Neural progenitor cell (in vitro differentiated cells): ENCODE measurements around the gene LRRC75A. TPM values are rescaled to one million over a fixed set of nuclear protein-coding genes. Genes with fewer than 3 reads are reported as not detected.

Experiments used
- DNase-seq: peaks from one replicate; pipeline ENCODE4 v3.0.0-alpha.2; 2016; ENCODE audit warnings: low spot score
- H2AFZ ChIP-seq: fragments of 200-600 bp; sonication (generic); replicated peaks from 2 replicates; pipeline ENCODE4 v1.6.1; 2016; ENCODE audit warnings: antibody characterized with exemption
- H3F3A ChIP-seq: fragments of 200-600 bp; sonication (generic); 2 replicates; pipeline ENCODE4 v1.6.1; 2016; ENCODE audit warnings: antibody characterized with exemption, low read depth
- H3K27ac ChIP-seq: fragments of 200-600 bp; sonication (generic); 2 replicates; pipeline ENCODE4 v1.5.1; 2016; ENCODE audit warnings: mild to moderate bottlenecking
- H3K27me3 ChIP-seq: fragments of 200-600 bp; sonication (generic); 2 replicates; pipeline ENCODE4 v1.6.1; 2016; ENCODE audit warnings: mild to moderate bottlenecking, moderate library complexity
- H3K36me3 ChIP-seq: fragments of 200-600 bp; sonication (generic); 2 replicates; pipeline ENCODE4 v1.5.1; 2016
- H3K4me1 ChIP-seq: fragments of 200-600 bp; sonication (generic); 2 replicates; pipeline ENCODE4 v1.6.1; 2016; ENCODE audit warnings: mixed run types
- H3K4me2 ChIP-seq: fragments of 200-600 bp; sonication (generic); 2 replicates; pipeline ENCODE4 v1.6.1; 2016
- H3K4me3 ChIP-seq: fragments of 200-600 bp; sonication (generic); 2 replicates; pipeline ENCODE4 v1.5.1; 2016
- H3K79me2 ChIP-seq: fragments of 200-600 bp; sonication (generic); 2 replicates; pipeline ENCODE4 v1.6.1; 2016; ENCODE audit warnings: low read depth
- H3K9ac ChIP-seq: fragments of 200-600 bp; sonication (generic); 2 replicates; pipeline ENCODE4 v1.6.1; 2016
- H3K9me3 ChIP-seq: fragments of 200-600 bp; sonication (generic); 2 replicates; pipeline ENCODE4 v1.5.1; 2016; ENCODE audit warnings: low read depth
- H4K20me1 ChIP-seq: fragments of 200-600 bp; sonication (generic); 2 replicates; pipeline ENCODE4 v1.6.1; 2016; ENCODE audit warnings: low read depth
- H3K27ac Mint-ChIP-seq: 3 replicates; pipeline ENCODE4 v1.8.0; 2021; ENCODE audit warnings: mixed read lengths
- H3K27me3 Mint-ChIP-seq: 2 replicates; pipeline ENCODE4 v1.8.0; 2022; ENCODE audit warnings: low read depth, mild to moderate bottlenecking, inconsistent platforms, moderate library complexity, mixed read lengths; ENCODE audit not compliant: insufficient read depth
- H3K36me3 Mint-ChIP-seq: 3 replicates; pipeline ENCODE4 v1.8.0; 2021; ENCODE audit warnings: mixed read lengths
- H3K4me1 Mint-ChIP-seq: 3 replicates; pipeline ENCODE4 v1.8.0; 2021; ENCODE audit warnings: mixed read lengths
- H3K4me3 Mint-ChIP-seq: 3 replicates; pipeline ENCODE4 v1.8.0; 2021; ENCODE audit warnings: mild to moderate bottlenecking, moderate library complexity, mixed read lengths
- H3K9me3 Mint-ChIP-seq: 3 replicates; pipeline ENCODE4 v1.8.0; 2020; ENCODE audit warnings: mixed read lengths
- EZH2 ChIP-seq: fragments of 200-600 bp; sonication (generic); IDR thresholded peaks from 2 replicates; pipeline ENCODE4 v1.6.1; 2017; ENCODE audit warnings: antibody characterized with exemption, mild to moderate bottlenecking, moderate library complexity
- EZH2phosphoT487 ChIP-seq: fragments of 200-600 bp; sonication (generic); IDR thresholded peaks from 2 replicates; pipeline ENCODE4 v1.6.1; 2017; ENCODE audit warnings: antibody characterized with exemption
- total RNA-seq: library from RNA; depleted of rRNA; stranded (reverse); fragments of >200 nt; gene quantifications from 2 replicates; pipeline ENCODE4 v1.2.3, GENCODE V29; 2015; ENCODE audit warnings: low replicate concordance
- TF ChIP-seq, protein P1 (sequence below): fragments of 200-600 bp; sonication (generic); IDR thresholded peaks from 2 replicates; pipeline ENCODE4 v1.5.1; 2017; ENCODE audit warnings: antibody characterized with exemption, mild to moderate bottlenecking

The LRRC75A gene
- total RNA-seq, 1 donor from 2014 or later, result 4.0 TPM

DNA sequence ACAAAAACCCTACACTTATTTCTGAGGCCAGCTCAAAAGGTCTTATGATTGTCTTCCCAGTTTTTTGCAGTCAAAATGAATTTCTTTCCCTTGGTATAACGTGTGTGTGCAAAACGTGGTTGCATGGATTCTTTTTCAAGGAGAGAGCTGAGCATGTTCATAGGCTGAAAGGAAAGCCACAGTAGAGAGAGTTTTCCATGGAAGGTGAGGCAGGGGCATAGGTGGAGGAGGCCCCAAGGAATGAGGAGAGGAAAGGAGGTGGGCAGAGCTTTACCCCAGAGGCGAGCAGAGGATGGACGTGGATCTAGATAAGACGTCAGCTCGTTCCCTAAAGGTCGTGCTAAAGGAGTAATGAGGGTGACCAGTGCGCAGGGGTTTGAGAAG lies 53.8 kb downstream of the LRRC75A start:
- Mint-ChIP-seq H3K27ac (peak overlapping the region; percentile 77), H3K27me3 (peaks cover 7% of the 10 kb centered on the region), H3K36me3 (peaks cover 20% of the 10 kb centered on the region), H3K9me3 (no peaks in the 10 kb centered on the region), H3K4me1 (peaks cover 45% of the 10 kb centered on the region), H3K4me3 (peak overlapping the region; percentile 99)
- DNase-seq, result no peak
- Histone ChIP-seq H3K9me3 (no peaks in the 10 kb centered on the region), H3K79me2 (peaks cover 44% of the 10 kb centered on the region), H3F3A (peaks cover 44% of the 10 kb centered on the region), H3K4me3 (peak overlapping the region; percentile 35), H3K36me3 (peaks cover 6% of the 10 kb centered on the region), H3K4me1 (peaks cover 32% of the 10 kb centered on the region), H3K4me2 (peak overlapping the region; percentile 68), H3K9ac (no peak overlapping the region), H3K27me3 (no peaks in the 10 kb centered on the region), H2AFZ (no peak overlapping the region), H3K27ac (peak overlapping the region; percentile 39), H4K20me1 (peaks cover 41% of the 10 kb centered on the region)
- no peak for TF ChIP-seq EZH2
- TF ChIP-seq, protein P1, sequence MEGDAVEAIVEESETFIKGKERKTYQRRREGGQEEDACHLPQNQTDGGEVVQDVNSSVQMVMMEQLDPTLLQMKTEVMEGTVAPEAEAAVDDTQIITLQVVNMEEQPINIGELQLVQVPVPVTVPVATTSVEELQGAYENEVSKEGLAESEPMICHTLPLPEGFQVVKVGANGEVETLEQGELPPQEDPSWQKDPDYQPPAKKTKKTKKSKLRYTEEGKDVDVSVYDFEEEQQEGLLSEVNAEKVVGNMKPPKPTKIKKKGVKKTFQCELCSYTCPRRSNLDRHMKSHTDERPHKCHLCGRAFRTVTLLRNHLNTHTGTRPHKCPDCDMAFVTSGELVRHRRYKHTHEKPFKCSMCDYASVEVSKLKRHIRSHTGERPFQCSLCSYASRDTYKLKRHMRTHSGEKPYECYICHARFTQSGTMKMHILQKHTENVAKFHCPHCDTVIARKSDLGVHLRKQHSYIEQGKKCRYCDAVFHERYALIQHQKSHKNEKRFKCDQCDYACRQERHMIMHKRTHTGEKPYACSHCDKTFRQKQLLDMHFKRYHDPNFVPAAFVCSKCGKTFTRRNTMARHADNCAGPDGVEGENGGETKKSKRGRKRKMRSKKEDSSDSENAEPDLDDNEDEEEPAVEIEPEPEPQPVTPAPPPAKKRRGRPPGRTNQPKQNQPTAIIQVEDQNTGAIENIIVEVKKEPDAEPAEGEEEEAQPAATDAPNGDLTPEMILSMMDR, result no peak
- TF ChIP-seq EZH2phosphoT487, result no peak

DNA sequence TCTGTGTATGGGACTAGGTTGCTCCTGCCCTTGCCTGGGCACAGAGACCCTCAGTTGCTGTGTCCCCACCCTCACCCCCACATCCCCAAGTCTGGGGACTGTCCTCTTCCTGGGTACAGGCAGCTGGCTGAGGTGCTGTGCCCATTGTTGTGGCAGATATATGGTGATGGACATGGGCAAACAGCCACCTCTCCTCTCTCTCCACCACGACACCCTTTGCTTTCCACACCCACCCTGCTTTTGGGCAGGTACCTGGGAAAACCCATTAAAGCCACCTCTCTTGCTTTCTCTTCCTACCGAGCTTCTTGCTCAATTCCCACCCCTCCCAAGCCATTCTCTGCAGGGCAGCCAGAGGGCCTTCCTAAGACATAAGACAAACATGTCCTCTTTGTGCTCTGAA lies 54.9 kb downstream of the LRRC75A start:
- peaks cover 6% of the 10 kb centered on the region for H3K36me3 ChIP-seq

DNA sequence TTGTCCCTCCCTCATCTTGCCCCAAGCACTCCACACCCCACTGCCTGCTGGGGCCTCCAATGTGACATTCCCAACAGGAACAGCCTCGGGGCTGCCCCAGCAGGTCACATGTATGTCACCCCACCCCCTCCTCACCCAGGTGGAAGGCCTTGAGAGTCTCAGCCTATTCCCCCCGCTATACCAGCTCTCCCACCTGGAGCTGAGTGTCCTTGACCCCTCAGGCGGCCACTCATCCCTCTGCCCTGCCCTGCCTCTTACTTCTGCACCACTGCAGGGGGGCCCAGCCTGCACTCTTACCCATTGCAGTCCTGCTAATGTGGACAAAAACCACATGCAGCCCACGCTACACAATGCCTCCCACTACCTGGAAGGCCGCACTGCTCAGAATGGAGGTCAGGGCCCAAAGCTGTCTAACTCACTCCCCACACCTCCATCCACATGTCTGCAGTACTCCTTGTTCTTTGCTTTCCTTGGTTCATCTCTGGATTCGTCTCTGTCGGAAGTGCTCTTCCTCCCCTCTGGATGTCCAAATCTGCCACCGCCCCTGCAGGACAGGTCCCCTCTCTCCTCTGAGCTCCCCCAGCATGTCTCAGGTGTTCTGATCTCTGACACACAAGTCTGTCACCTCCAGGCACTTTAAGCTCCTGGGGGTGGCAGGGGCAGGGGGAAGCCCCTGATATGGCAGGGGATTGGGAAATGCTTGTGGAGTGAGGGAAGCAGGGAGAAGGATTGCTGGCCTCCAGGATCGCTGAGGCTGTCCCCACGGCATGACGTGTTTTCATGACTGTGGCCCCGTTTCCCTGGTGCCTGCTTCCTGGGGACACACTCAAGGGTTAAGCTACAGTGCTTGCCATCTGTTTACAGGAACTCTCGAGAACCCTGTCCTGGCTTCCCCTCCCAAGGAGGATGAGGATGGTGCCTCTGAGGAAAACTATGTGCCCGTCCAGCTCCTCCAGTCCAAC lies 55.8 kb downstream of the LRRC75A start:
- Mint-ChIP-seq H3K9me3 (no peaks in the 10 kb centered on the region), H3K4me1 (peaks cover 34% of the 10 kb centered on the region), H3K27me3 (peaks cover 5% of the 10 kb centered on the region), H3K4me3 (peak overlapping the region; percentile 50), H3K36me3 (peaks cover 8% of the 10 kb centered on the region), H3K27ac (peak overlapping the region; percentile 81)
- no peaks in the 10 kb centered on the region for H3K9me3 ChIP-seq
- no peak overlapping the region for H3K4me2 ChIP-seq
- peaks cover 20% of the 10 kb centered on the region for H3K4me1 ChIP-seq
- H4K20me1 ChIP-seq, result peaks cover 21% of the 10 kb centered on the region
- no peak for DNase-seq
- TF ChIP-seq EZH2, result no peak
- TF ChIP-seq, protein P1, result no peak
- peaks cover 5% of the 10 kb centered on the region for H3K36me3 ChIP-seq
- H3K4me3 ChIP-seq, result no peak overlapping the region
- H3K79me2 ChIP-seq, result peaks cover 24% of the 10 kb centered on the region
- H2AFZ ChIP-seq, result no peak overlapping the region
- H3F3A ChIP-seq, result peaks cover 25% of the 10 kb centered on the region
- no peak overlapping the region for H3K9ac ChIP-seq
- H3K27me3 ChIP-seq, result no peaks in the 10 kb centered on the region
- H3K27ac ChIP-seq, result no peak overlapping the region

More for the DNA sequence above, 54.9 kb downstream of the LRRC75A start:
- TF ChIP-seq, protein P1, result no peak
- TF ChIP-seq EZH2 (no peak), EZH2phosphoT487 (no peak)
- Histone ChIP-seq H3K9ac (no peak overlapping the region), H3K27me3 (no peaks in the 10 kb centered on the region), H2AFZ (no peak overlapping the region), H3K27ac (no peak overlapping the region), H3K4me2 (no peak overlapping the region), H3F3A (peaks cover 33% of the 10 kb centered on the region), H3K4me1 (peaks cover 28% of the 10 kb centered on the region), H3K4me3 (no peak overlapping the region), H3K79me2 (peaks cover 33% of the 10 kb centered on the region), H4K20me1 (peaks cover 30% of the 10 kb centered on the region), H3K9me3 (no peaks in the 10 kb centered on the region)
- Mint-ChIP-seq H3K36me3 (peaks cover 11% of the 10 kb centered on the region), H3K4me3 (peak overlapping the region; percentile 29), H3K27ac (peak overlapping the region; percentile 35), H3K9me3 (no peaks in the 10 kb centered on the region), H3K4me1 (peaks cover 39% of the 10 kb centered on the region), H3K27me3 (peaks cover 5% of the 10 kb centered on the region)
- no peak for DNase-seq
